ENCODE measurements around the gene PRICKLE3.
"Not testable (repeated sequence)": the region's sequence is repeated elsewhere in the genome, so short reads cannot be mapped to it uniquely, and the experiment has no call there.

DNA sequence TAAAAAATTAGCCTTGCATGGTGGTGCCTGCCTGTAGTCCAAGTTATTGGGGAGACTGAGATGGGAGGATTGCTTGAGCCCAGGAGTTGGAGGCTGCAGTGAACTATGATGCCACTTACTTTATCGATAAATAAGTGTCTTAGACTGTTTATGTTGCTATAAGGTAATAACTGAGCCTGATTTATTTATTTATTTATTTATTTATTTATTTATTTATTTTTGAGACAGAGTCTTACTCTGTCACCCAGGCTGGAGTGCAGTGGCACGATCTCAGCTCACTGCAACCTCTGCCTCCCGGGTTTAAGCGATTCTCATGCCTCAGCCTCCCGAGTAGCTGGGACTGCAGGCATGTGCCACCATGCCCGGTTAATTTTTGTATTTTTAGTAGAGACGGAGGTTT lies 53.9 kb downstream of the PRICKLE3 start:
- TF ChIP-seq, protein P1, sequence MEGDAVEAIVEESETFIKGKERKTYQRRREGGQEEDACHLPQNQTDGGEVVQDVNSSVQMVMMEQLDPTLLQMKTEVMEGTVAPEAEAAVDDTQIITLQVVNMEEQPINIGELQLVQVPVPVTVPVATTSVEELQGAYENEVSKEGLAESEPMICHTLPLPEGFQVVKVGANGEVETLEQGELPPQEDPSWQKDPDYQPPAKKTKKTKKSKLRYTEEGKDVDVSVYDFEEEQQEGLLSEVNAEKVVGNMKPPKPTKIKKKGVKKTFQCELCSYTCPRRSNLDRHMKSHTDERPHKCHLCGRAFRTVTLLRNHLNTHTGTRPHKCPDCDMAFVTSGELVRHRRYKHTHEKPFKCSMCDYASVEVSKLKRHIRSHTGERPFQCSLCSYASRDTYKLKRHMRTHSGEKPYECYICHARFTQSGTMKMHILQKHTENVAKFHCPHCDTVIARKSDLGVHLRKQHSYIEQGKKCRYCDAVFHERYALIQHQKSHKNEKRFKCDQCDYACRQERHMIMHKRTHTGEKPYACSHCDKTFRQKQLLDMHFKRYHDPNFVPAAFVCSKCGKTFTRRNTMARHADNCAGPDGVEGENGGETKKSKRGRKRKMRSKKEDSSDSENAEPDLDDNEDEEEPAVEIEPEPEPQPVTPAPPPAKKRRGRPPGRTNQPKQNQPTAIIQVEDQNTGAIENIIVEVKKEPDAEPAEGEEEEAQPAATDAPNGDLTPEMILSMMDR (conservative IDR thresholded peaks at IDR 0.05 in 1 of 2, IDR thresholded peaks at IDR 0.05 in 1 of 2; ENCODE audit: low read depth in 1 of 2, low read length in 2 of 2), result not testable (repeated sequence)
- not testable (repeated sequence) for TF ChIP-seq EZH2 (IDR thresholded peaks at IDR 0.05; ENCODE audit: low read length, missing control alignments)

Measured in fibroblast of lung (primary cell).